Activated CD4-positive, alpha-beta memory T cell treated with anti-CD3 and anti-CD28 coated beads, Interleukin-2, amount 10 ng/mL, durations not matched to agents 7 days and 5 days (primary cell): ENCODE results near the gene ASTN1. TPM values are rescaled to one million over a fixed set of nuclear protein-coding genes. Genes with fewer than 3 reads are reported as not detected.

Experiments
- CTCF ChIA-PET: fragments of 350-600 bp; sonication (Branson Sonifier 250); formaldehyde crosslinking; loops from one replicate; lab custom pipeline; 2021; ENCODE audit warnings: antibody characterized with exemption, inconsistent platforms; lab: Charles Lee
- POLR2A ChIA-PET: fragments of 350-600 bp; sonication (Branson Sonifier 250); formaldehyde crosslinking; loops from one replicate; lab custom pipeline; 2021; ENCODE audit warnings: antibody characterized with exemption; lab: Charles Lee
- DNase-seq: peaks from one replicate; pipeline ENCODE4 v3.0.0-alpha.2; 2020
- H3K27ac Mint-ChIP-seq: one replicate; pipeline ENCODE4 v1.8.0; 2021; ENCODE audit warnings: mild to moderate bottlenecking, mixed read lengths
- H3K27me3 Mint-ChIP-seq: one replicate; pipeline ENCODE4 v1.8.0; 2021; ENCODE audit warnings: mixed read lengths
- H3K36me3 Mint-ChIP-seq: one replicate; pipeline ENCODE4 v1.8.0; 2021; ENCODE audit warnings: low read depth, mixed read lengths
- H3K4me1 Mint-ChIP-seq: one replicate; pipeline ENCODE4 v1.8.0; 2021; ENCODE audit warnings: mixed read lengths
- H3K4me3 Mint-ChIP-seq: one replicate; pipeline ENCODE4 v1.8.0; 2021; ENCODE audit warnings: mild to moderate bottlenecking, mixed read lengths
- H3K9me3 Mint-ChIP-seq: one replicate; pipeline ENCODE4 v1.8.0; 2021; ENCODE audit warnings: mixed read lengths
- total RNA-seq, 2 experiments: library from RNA; stranded (reverse); gene quantifications; one replicate each; pipeline ENCODE4 v1.2.3, GENCODE V29; 2021

Gene ASTN1
- total RNA-seq, 2 experiments from 2014 or later: not detected

DNA sequence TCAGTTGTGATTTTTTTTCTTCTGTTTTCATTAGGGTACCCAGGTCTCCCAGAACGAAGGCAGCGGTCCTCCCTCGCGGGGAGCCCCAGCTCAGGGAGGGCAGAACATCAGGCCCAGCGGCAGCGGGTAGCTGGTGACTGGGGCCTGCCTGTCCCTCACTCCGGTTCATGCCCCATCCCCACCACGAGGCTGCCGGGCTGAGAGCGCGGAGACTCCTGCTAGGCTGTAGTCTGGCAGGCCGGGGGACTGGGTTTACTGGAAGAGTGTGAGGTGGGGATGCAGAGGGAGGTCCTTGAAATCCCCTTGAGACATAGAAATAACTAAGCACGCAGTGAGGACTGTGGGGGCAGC lies 16.7 kb upstream of the ASTN1 start:
- Mint-ChIP-seq H3K4me3 (no peak overlapping the region), H3K27me3 (peaks cover 7% of the 10 kb centered on the region), H3K27ac (no peak overlapping the region), H3K36me3 (no peaks in the 10 kb centered on the region), H3K4me1 (peaks cover 7% of the 10 kb centered on the region), H3K9me3 (no peaks in the 10 kb centered on the region)
- no peak for DNase-seq
- ChIA-PET CTCF (interaction anchor here (1.0 to 1.7 kb wide), 4 partner anchors 11 to 284 kb away, joined by 4 to 7 read pairs (median 5); no protein-coding TSS in a partner anchor), POLR2A (no interaction called here)

DNA sequence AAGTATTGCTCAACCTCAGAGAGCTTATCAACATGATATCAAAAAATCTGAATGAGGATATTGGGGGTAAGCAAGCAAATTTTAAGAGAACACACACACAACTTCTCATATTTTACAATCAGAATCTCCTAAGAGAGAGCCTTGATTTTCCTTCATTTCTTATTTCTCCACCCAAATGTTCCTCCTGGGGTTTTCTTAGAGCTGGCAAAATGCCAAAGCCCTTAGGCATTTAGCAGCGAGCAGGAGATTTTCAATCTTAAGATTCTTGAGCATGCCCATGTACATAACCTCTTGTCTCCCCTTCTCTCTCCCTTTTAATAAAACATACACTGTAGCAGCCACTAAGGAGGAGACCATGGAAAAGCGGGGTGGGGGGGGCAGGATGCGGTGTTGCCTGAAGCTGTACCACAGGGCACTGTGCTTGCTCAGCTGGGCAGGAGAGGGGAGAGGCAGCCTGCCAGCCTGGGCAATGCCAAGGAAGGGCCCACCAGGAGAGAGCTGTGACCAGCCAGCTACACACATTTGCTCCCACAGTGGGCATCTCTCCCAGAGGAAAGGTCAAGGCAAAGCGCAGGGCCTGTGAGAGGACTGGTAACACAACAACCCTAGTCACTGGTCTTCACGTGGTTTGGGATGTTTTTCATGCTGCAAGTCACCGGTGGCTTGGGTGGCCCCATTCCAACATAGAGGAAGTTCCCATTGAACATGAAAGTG lies 10.6 kb upstream of the ASTN1 start:
- Mint-ChIP-seq H3K27ac (no peak overlapping the region), H3K9me3 (no peaks in the 10 kb centered on the region), H3K4me3 (no peak overlapping the region), H3K27me3 (peaks cover 5% of the 10 kb centered on the region), H3K4me1 (no peaks in the 10 kb centered on the region), H3K36me3 (no peaks in the 10 kb centered on the region)
- DNase-seq: no peak
- CTCF ChIA-PET: interaction anchor here (0.7 kb wide), 1 partner anchor 641 kb away, joined by 3 read pairs; no protein-coding TSS in a partner anchor
- POLR2A ChIA-PET: no interaction called here

DNA sequence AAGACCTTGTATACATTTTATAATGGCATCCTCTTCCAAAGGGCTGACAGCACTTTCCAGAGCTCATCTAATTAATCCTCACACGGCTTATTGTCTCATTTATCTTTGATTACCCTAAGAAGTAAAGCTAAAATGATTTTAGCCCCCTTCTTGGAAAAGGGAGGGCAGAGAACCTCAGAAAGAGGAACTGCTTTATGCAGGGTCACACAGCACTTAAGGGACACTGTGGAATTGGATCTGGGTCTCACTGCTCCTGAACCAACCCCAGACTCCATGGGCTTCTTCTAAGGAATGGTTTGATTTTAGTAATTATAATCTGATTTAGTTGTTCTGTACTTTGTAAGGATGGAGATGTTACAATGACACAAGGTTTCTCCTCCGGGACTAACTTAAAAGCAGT lies 9.5 kb upstream of the ASTN1 start:
- ChIA-PET POLR2A (no interaction called here), CTCF (no interaction called here)
- Mint-ChIP-seq H3K9me3 (no peaks in the 10 kb centered on the region), H3K27ac (no peak overlapping the region), H3K4me3 (no peak overlapping the region), H3K27me3 (peaks cover 5% of the 10 kb centered on the region), H3K36me3 (no peaks in the 10 kb centered on the region), H3K4me1 (no peaks in the 10 kb centered on the region)
- no peak for DNase-seq

DNA sequence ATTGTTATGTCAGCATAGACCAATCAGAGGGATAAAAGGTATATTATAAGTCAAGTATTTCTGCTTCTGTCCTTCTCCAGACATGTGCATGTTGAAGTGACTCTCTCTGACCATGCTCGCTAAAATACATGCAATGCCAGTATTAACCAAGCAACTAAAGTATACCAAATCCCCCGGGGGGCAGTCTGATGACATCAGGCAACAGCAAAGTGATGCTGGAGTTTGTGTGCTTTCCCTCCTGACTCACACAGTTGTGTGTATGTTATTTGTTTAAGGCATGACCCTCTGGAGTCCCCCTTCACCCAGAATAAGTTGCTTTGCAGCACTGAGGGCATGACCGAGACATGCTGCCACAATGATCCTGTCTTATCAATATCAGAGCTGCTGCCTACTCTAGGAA lies 8.4 kb upstream of the ASTN1 start:
- POLR2A ChIA-PET: no interaction called here
- H3K27me3 Mint-ChIP-seq: peaks cover 5% of the 10 kb centered on the region
- H3K36me3 Mint-ChIP-seq: no peaks in the 10 kb centered on the region
- DNase-seq: no peak
- no peaks in the 10 kb centered on the region for H3K9me3 Mint-ChIP-seq
- CTCF ChIA-PET: no interaction called here
- H3K4me3 Mint-ChIP-seq: no peak overlapping the region
- H3K27ac Mint-ChIP-seq: no peak overlapping the region
- no peaks in the 10 kb centered on the region for H3K4me1 Mint-ChIP-seq

DNA sequence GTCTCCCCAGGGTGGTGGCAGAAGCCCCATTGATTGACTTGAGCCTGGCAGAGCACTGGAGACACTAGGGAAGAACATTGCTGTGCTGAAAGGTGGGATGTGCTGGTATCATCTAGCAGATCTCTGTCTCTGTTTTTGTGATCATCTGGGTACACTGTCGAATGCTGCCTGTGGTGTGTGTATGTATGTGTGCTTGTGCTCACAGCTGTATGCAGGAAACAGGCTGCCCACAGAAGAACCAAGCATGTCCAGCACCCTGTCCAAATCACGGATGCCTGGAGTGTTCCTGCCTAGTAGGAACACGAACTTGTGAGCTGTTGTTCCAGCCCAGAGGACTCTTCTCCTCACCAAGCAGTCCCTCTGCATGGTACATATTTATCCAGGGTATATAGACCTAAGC lies 7.8 kb upstream of the ASTN1 start:
- Mint-ChIP-seq H3K27me3 (peaks cover 5% of the 10 kb centered on the region), H3K36me3 (no peaks in the 10 kb centered on the region), H3K27ac (no peak overlapping the region), H3K4me3 (no peak overlapping the region), H3K4me1 (no peaks in the 10 kb centered on the region), H3K9me3 (no peaks in the 10 kb centered on the region)
- CTCF ChIA-PET: no interaction called here
- no peak for DNase-seq
- POLR2A ChIA-PET: no interaction called here

DNA sequence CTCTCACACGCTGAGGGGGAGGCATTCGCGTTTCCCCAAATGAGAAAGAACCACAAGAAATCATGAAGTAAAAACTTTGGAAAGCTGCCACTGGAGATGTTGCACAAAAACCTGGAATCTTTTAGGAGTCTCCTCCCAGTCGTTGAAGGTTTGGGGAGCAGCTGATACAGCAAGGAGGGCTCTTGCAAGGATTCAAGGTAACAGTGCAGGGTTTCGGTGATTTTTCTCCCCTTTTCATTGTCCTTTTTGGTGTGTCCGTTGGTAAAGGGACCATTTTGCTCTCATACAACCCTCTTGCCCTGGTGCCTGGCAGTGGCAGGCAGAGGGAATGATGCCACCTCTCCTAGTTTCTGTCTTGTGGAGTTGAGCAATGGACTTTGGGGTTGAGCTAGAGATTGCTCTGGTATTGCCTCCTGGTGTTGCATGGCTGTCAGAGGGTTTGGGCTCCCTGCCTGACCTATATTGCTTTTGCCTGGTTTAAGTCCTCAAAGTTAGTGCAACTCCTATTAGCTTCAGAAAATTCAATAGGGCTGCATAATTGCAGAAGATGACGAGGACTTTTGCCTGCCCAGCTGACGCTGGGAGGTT lies 7.1 kb upstream of the ASTN1 start:
- Mint-ChIP-seq H3K9me3 (no peaks in the 10 kb centered on the region), H3K27ac (no peak overlapping the region), H3K27me3 (peaks cover 5% of the 10 kb centered on the region), H3K4me1 (no peaks in the 10 kb centered on the region), H3K36me3 (no peaks in the 10 kb centered on the region), H3K4me3 (no peak overlapping the region)
- no peak for DNase-seq
- ChIA-PET POLR2A (no interaction called here), CTCF (no interaction called here)

DNA sequence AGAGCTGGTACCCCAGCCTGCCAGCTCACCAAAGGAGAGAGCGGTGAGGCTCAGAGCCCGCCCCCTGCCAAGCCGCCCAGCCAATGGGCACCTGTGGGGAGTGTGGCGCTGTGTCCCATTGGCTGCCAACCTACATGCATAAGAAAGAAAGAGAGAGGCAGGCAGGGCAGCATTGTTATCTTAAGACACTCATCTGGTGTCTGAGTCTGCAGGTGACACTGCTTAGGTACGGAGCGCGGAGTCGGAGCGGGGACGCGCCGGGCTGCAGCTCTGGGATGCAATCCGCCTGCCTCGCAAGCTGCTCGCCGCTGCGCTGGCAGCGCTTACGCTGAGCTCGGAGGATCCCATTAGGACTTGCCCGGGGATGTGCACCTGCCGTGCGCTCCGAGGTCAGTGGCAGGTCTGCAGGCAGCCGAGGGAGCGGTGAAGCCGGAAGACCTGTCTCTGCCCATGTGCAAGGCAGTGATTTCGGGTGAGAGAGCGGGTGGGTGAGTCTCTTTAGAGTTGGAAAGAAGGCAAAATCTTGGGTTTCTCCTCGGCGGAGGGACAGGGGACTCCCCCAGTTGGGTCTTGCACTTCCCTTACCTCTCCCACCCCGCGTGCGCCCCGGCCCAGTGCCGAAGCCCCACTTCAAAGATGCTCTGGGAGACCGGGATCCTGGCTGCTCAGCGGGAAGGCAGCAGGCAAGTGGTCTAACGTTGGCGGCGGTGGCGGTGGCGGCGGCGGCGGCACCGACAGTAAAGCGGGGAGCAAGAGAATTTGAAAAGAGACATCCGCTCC lies 6.4 kb upstream of the ASTN1 start, which contains the start of gene BRINP2:
Gene BRINP2 (plus strand): TSS at position 203 of the 780 bp plus-strand sequence. CDS start 58,919 bp downstream, outside the sequence.
- CTCF ChIA-PET: no interaction called here
- POLR2A ChIA-PET: no interaction called here
- Mint-ChIP-seq H3K36me3 (no peaks in the 10 kb centered on the region), H3K4me3 (no peak within 1 kb of the TSS), H3K27ac (no peak within 1 kb of the TSS), H3K27me3 (peaks cover 9% of the 10 kb centered on the region), H3K4me1 (no peaks in the 10 kb centered on the region), H3K9me3 (no peaks in the 10 kb centered on the region)
- no peak for DNase-seq

DNA sequence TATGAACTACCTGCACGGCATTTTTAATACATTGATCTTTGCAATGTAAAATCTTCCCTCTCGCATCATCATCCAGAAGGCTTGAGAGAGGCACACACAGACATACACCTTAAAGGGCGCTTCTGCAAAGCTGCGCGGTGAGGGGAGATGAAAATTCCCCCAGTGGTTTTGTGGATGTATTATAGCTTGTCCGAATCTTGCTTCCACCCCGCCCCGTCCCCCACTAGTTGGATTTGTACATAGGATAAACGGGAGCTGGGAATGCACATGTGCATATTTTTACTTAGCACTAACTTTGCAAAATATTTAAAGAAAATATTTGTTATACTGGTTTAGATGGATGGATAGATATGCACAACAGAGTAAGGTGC lies 542 bp upstream of the ASTN1 start:
- Mint-ChIP-seq H3K36me3 (no peaks in the 10 kb centered on the region), H3K4me3 (no peak overlapping the region), H3K9me3 (no peaks in the 10 kb centered on the region), H3K4me1 (no peaks in the 10 kb centered on the region), H3K27me3 (peaks cover 25% of the 10 kb centered on the region), H3K27ac (no peak overlapping the region)
- DNase-seq: no peak
- ChIA-PET POLR2A (no interaction called here), CTCF (interaction anchor here (0.9 kb wide), 1 partner anchor 8 kb away, joined by 3 read pairs; no protein-coding TSS in a partner anchor)

DNA sequence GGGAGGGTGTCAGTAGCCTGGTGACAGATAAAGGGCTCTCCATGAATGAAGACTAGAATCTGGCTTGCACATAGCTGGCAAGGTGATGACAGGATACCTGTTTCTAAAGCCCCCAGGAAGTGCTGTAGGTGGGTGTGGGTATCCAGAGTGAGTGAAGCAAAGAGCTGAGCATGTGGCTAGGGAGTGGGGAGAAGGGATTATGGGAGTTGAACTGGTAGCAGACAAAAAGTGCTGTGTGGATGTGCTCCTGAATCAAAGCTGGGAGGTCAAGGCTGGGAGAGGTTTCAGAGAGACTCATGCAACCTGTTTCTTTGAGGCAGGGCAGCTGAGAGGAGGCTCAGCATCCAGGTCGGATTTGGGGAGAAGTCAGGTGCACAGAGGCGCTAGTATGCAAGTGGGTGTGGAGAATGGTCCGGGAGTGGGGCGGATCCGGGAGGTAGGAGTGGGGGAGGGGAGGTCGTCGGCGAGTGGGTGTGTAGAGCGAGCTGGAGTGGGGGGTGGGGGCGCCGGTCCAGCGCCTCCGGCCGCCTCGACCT lies 600 bp downstream of the ASTN1 start:
- Mint-ChIP-seq H3K27me3 (peaks cover 25% of the 10 kb centered on the region), H3K4me1 (no peaks in the 10 kb centered on the region), H3K27ac (no peak overlapping the region), H3K36me3 (no peaks in the 10 kb centered on the region), H3K9me3 (no peaks in the 10 kb centered on the region), H3K4me3 (no peak overlapping the region)
- CTCF ChIA-PET: no interaction called here
- POLR2A ChIA-PET: no interaction called here
- DNase-seq: no peak

DNA sequence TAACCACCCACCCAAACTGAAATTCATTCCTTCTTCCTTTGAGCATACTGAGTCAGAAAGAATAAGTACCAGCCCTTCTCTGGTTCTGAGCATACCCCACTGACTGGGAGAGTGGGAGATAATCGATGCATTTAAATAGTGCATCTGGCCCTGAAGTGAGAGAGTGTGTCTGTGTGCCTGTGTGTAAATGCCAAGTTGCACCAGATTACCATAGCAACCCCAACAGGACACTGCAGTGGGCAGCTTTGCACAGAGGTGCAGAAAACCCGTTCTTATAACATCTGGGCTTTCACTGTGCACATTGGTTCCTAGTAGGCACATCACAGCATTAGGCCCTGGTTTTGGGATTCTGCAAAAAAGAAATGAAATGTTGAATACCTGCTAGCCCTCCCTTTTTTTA lies 2.3 kb downstream of the ASTN1 start:
- Mint-ChIP-seq H3K4me1 (no peaks in the 10 kb centered on the region), H3K27me3 (peaks cover 25% of the 10 kb centered on the region)
- POLR2A ChIA-PET: no interaction called here

DNA sequence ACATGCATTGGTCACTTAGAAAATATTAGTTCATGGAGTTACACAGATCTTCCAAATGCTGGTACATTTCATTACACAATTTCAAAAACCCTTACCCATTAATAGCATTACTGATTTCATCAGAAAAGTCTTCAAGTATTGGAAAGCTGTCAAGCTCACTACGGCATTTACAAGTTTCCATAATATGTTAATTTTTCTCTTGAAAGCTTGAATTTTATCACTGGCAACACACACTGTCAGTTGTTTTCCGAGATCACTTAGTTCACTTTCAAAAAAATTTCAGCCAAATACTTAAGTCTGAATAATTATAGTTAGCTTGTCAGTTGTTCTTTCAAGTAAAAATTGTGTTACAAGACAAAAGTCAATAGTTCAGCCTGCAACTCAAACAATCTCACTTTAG lies 18.0 kb downstream of the ASTN1 start:
- Mint-ChIP-seq H3K27ac (no peak overlapping the region), H3K36me3 (no peaks in the 10 kb centered on the region), H3K27me3 (no peaks in the 10 kb centered on the region), H3K4me1 (no peaks in the 10 kb centered on the region), H3K9me3 (no peaks in the 10 kb centered on the region), H3K4me3 (no peak overlapping the region)
- ChIA-PET POLR2A (no interaction called here), CTCF (no interaction called here)
- no peak for DNase-seq

More for the DNA sequence above, 2.3 kb downstream of the ASTN1 start:
- CTCF ChIA-PET: no interaction called here
- no peaks in the 10 kb centered on the region for H3K9me3 Mint-ChIP-seq
- no peaks in the 10 kb centered on the region for H3K36me3 Mint-ChIP-seq
- no peak overlapping the region for H3K4me3 Mint-ChIP-seq
- DNase-seq: no peak
- no peak overlapping the region for H3K27ac Mint-ChIP-seq

DNA sequence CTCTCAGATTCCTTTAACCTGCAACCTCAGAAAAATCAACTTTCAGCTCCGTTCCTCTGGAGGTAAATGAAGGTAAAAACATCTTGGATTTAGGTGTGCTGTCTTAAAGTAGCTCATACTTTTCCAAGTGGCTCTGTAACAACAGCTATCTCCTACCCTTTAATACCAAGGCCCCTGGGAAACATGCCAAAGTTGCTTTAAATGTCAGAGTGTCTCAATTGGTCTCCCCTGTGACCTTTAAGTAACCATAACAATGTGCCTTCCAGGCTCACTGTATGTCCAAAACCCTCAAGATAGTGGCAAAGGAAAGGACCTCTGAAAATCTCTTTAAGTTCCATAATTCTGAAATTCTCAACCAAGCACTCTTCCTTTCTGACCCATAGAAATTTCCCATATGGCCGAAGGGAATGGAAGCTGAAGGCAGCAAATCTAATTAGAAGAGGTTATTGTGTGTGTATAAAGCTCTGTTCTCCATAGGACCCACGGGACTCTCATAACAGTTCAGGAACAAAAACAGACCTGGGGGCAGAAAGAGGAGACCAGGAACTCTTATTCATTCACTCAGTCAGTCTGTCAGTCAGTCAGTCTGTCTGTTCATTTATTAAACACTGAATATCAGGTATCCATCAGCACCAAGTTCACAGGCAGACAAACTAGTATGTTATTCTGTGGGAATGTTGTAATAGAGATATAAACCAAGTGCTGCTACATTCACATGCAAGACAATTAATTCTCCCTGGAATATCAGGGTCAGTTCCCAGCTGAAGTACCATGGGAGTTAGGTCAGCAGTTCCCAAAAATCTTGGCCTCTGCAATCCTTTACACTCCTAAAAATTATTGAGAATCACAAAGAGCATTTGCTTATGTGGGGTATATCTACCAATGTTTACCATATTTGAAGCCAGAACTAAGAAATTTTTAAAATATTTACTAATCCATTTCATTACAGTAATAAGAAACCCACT lies 19.1 kb downstream of the ASTN1 start:
- no peaks in the 10 kb centered on the region for H3K27me3 Mint-ChIP-seq
- H3K27ac Mint-ChIP-seq: no peak overlapping the region
- no peaks in the 10 kb centered on the region for H3K36me3 Mint-ChIP-seq
- ChIA-PET POLR2A (no interaction called here), CTCF (no interaction called here)
- DNase-seq: no peak
- no peaks in the 10 kb centered on the region for H3K9me3 Mint-ChIP-seq
- H3K4me3 Mint-ChIP-seq: no peak overlapping the region
- no peaks in the 10 kb centered on the region for H3K4me1 Mint-ChIP-seq
